Stimulated activated CD4-positive, alpha-beta T cell treated with anti-CD3 and anti-CD28 coated beads, Interleukin-2, amount 100 ng/mL, for 48 hours (primary cell): ENCODE data around the gene DAAM2.

Experiments used
- DNase-seq, 2 donors: peaks; one replicate each; pipeline ENCODE4 v3.0.0-alpha.2; 2020

DAAM2 gene

GRCh38 chr6:39891353-39891752 lies 99.2 kb downstream of the DAAM2 start:
- DNase-seq: no peak

GRCh38 chr6:39891976-39892375 lies 99.8 kb downstream of the DAAM2 start:
- no peak for DNase-seq

- peak; percentile 3 to 13 for DNase-seq
Observed at GRCh38 chr6:39892490-39893129, 100.4 kb downstream of the DAAM2 start.

GRCh38 chr6:39893286-39893685 lies 101.1 kb downstream of the DAAM2 start:
- DNase-seq: no peak

GRCh38 chr6:39896701-39897100 lies 104.5 kb downstream of the DAAM2 start:
- DNase-seq: no peak

- no peak for DNase-seq
Observed at GRCh38 chr6:39897698-39898097, 105.5 kb downstream of the DAAM2 start.

- DNase-seq: no peak
Observed at GRCh38 chr6:39898625-39899024, 106.4 kb downstream of the DAAM2 start.

GRCh38 chr6:39899554-39900295 lies 107.5 kb downstream of the DAAM2 start:
- DNase-seq: no peak

- no peak for DNase-seq
Observed at GRCh38 chr6:39901116-39901655, 109.0 kb downstream of the DAAM2 start.

- DNase-seq: no peak
Observed at GRCh38 chr6:39901670-39902069, 109.5 kb downstream of the DAAM2 start.

GRCh38 chr6:39902136-39902535 lies 110.0 kb downstream of the DAAM2 start:
- no peak for DNase-seq

GRCh38 chr6:39902786-39903465 lies 110.8 kb downstream of the DAAM2 start:
- DNase-seq: no peak

- DNase-seq: no peak
Observed at GRCh38 chr6:39903656-39904055, 111.5 kb downstream of the DAAM2 start.

- DNase-seq: no peak
Observed at GRCh38 chr6:39904946-39905639, 112.9 kb downstream of the DAAM2 start.

- no peak for DNase-seq
Observed at GRCh38 chr6:39905640-39905975, 113.4 kb downstream of the DAAM2 start.

GRCh38 chr6:39906318-39906761 lies 114.2 kb downstream of the DAAM2 start:
- no peak for DNase-seq

GRCh38 chr6:39907871-39908575 lies 115.8 kb downstream of the DAAM2 start:
- no peak for DNase-seq

- DNase-seq: no peak
Observed at GRCh38 chr6:39908838-39909583, 116.8 kb downstream of the DAAM2 start.

GRCh38 chr6:39909701-39910100 lies 117.5 kb downstream of the DAAM2 start:
- no peak for DNase-seq

- DNase-seq: no peak
Observed at GRCh38 chr6:39910164-39910563, 118.0 kb downstream of the DAAM2 start.

- no peak for DNase-seq
Observed at GRCh38 chr6:39910744-39911143, 118.6 kb downstream of the DAAM2 start.
